IMR-90 (cell line): ENCODE measurements around the gene SPRR1B. TPM values are rescaled to one million over a fixed set of nuclear protein-coding genes. Genes with fewer than 3 reads are reported as not detected.

ENCODE experiments used
- ATAC-seq: fragments of 200-7000 bp; cut with Tn5 transposase; 2 replicates; pipeline ENCODE4 v1.9.1; 2020; ENCODE audit warnings: low read depth, mild to moderate bottlenecking, moderate library complexity
- BruUV-seq: library from RNA; stranded (reverse); fragments of 400-500 nt; replicated peaks from 2 replicates; lab custom pipeline; 2021; lab: Mats Ljungman, UMichigan
- CTCF ChIA-PET: fragments of 300-600 bp; formaldehyde crosslinking; extraction: SDS; loops from one replicate; lab custom pipeline; 2021; ENCODE audit warnings: antibody characterized with exemption; lab: Yijun Ruan, JAX
- POLR2A ChIA-PET: fragments of 300-600 bp; sonication (Branson Sonifier 250); formaldehyde crosslinking; loops from one replicate; lab custom pipeline; 2022; ENCODE audit warnings: antibody characterized with exemption; ENCODE audit not compliant: unreplicated experiment; lab: Charles Lee
- DNase-seq: peaks from one replicate; pipeline ENCODE4 v3.0.0; 2013
- H2AFZ ChIP-seq: replicated peaks from 2 replicates; pipeline ENCODE3; 2013; ENCODE audit warnings: low read length, mild to moderate bottlenecking; ENCODE audit not compliant: poor library complexity
- H2AK5ac ChIP-seq: 2 replicates; pipeline ENCODE4 v1.6.1; 2013; ENCODE audit warnings: low read depth, low read length, inconsistent platforms
- H2AK9ac ChIP-seq: replicated peaks from 2 replicates; pipeline ENCODE3; 2013; ENCODE audit warnings: mild to moderate bottlenecking, low read depth, low read length, moderate library complexity; ENCODE audit not compliant: poor library complexity
- H2BK120ac ChIP-seq: 2 replicates; pipeline ENCODE4 v1.6.1; 2013; ENCODE audit warnings: low read depth, low read length, inconsistent platforms
- H2BK15ac ChIP-seq: 3 replicates; pipeline ENCODE4 v1.6.1; 2013; ENCODE audit warnings: low read depth, low read length, inconsistent platforms
- H2BK20ac ChIP-seq: 2 replicates; pipeline ENCODE4 v1.6.1; 2013; ENCODE audit warnings: low read depth, mild to moderate bottlenecking, inconsistent platforms, low read length, moderate library complexity
- H2BK5ac ChIP-seq: 2 replicates; pipeline ENCODE4 v1.6.1; 2013; ENCODE audit warnings: mild to moderate bottlenecking, low read depth, low read length, inconsistent platforms; ENCODE audit not compliant: poor library complexity, severe bottlenecking
- H3K14ac ChIP-seq: replicated peaks from 2 replicates; pipeline ENCODE4 v1.6.1; 2013; ENCODE audit warnings: low read depth, low read length, inconsistent platforms
- H3K18ac ChIP-seq: 2 replicates; pipeline ENCODE4 v1.6.1; 2013; ENCODE audit warnings: low read depth, low read length, control low read depth
- H3K23ac ChIP-seq: 2 replicates; pipeline ENCODE4 v1.6.1; 2013; ENCODE audit warnings: low read depth, low read length, inconsistent platforms
- H3K27ac ChIP-seq: 2 replicates; pipeline ENCODE4 v1.5.1; 2013; ENCODE audit warnings: mild to moderate bottlenecking, control low read depth, low read length; ENCODE audit not compliant: insufficient read depth
- H3K27me3 ChIP-seq: 2 replicates; pipeline ENCODE4 v1.6.1; 2013; ENCODE audit warnings: low read length; ENCODE audit not compliant: control insufficient read depth, insufficient read depth
- H3K36me3 ChIP-seq: 2 replicates; pipeline ENCODE4 v1.6.1; 2013; ENCODE audit warnings: low read length, mixed read lengths; ENCODE audit not compliant: control insufficient read depth, insufficient read depth
- H3K4ac ChIP-seq: 2 replicates; pipeline ENCODE4 v1.6.1; 2013; ENCODE audit warnings: low read depth, low read length, inconsistent platforms
- H3K4me1 ChIP-seq: 2 replicates; pipeline ENCODE4 v1.6.1; 2013; ENCODE audit warnings: low read length, mixed read lengths; ENCODE audit not compliant: control insufficient read depth, insufficient read depth
- H3K4me2 ChIP-seq: 2 replicates; pipeline ENCODE4 v1.6.1; 2013; ENCODE audit warnings: low read depth, mild to moderate bottlenecking, control low read depth, low read length, moderate library complexity
- H3K4me3 ChIP-seq: 2 replicates; pipeline ENCODE4 v1.5.1; 2013; ENCODE audit warnings: low read depth, mild to moderate bottlenecking, control low read depth, low read length, moderate library complexity; ENCODE audit not compliant: insufficient read depth
- H3K56ac ChIP-seq: 2 replicates; pipeline ENCODE4 v1.6.1; 2013; ENCODE audit warnings: low read length, inconsistent platforms; ENCODE audit not compliant: insufficient read depth; ENCODE audit errors: extremely low read depth
- H3K79me1 ChIP-seq, 2 experiments: 2 replicates each; pipeline ENCODE4 v1.6.1; 2013; ENCODE audit warnings: low read length in 2 of 2, inconsistent platforms in 1 of 2, low read depth in 1 of 2
- H3K9ac ChIP-seq: 2 replicates; pipeline ENCODE4 v1.6.1; 2013; ENCODE audit warnings: low read depth, low read length, control low read depth
- H3K9me1 ChIP-seq: 2 replicates; pipeline ENCODE4 v1.6.1; 2013; ENCODE audit warnings: low read length, inconsistent platforms; ENCODE audit not compliant: insufficient read depth
- H3K9me3 ChIP-seq: 2 replicates; pipeline ENCODE4 v1.6.1; 2013; ENCODE audit warnings: low read length; ENCODE audit not compliant: control insufficient read depth, insufficient read depth
- H4K20me1 ChIP-seq: 2 replicates; pipeline ENCODE4 v1.6.1; 2013; ENCODE audit warnings: low read length, inconsistent platforms; ENCODE audit not compliant: insufficient read depth
- H4K5ac ChIP-seq: 2 replicates; pipeline ENCODE4 v1.6.1; 2013; ENCODE audit warnings: mild to moderate bottlenecking, low read depth, low read length, control low read depth
- H4K8ac ChIP-seq, 2 experiments: 2 replicates each; pipeline ENCODE4 v1.6.1; 2013; ENCODE audit warnings: low read depth in 2 of 2, low read length in 2 of 2, control low read depth in 1 of 2, inconsistent platforms in 1 of 2
- H4K91ac ChIP-seq: 2 replicates; pipeline ENCODE4 v1.6.1; 2013; ENCODE audit warnings: low read depth, low read length, inconsistent platforms; ENCODE audit not compliant: insufficient read depth
- CEBPB ChIP-seq: IDR thresholded peaks from 2 replicates; pipeline ENCODE4 v1.6.1; 2012; ENCODE audit warnings: low read depth, low read length, improper control_type of control experiment
- CHD1 ChIP-seq: IDR thresholded peaks from 2 replicates; pipeline ENCODE4 v1.6.1; 2012; ENCODE audit warnings: low read depth, low read length, improper control_type of control experiment
- ELK1 ChIP-seq: fragments of 150-350 bp; IDR thresholded peaks from 2 replicates; pipeline ENCODE4 v1.6.1; 2016; ENCODE audit warnings: low read depth, mild to moderate bottlenecking, low read length, moderate library complexity, borderline replicate concordance
- FOS ChIP-seq: fragments of 150-350 bp; IDR thresholded peaks from 2 replicates; pipeline ENCODE4 v1.6.1; 2016; ENCODE audit warnings: low read depth, low read length
- MAFK ChIP-seq: IDR thresholded peaks from 2 replicates; pipeline ENCODE4 v1.6.1; 2012; ENCODE audit warnings: low read depth, low read length, improper control_type of control experiment
- MAZ ChIP-seq: IDR thresholded peaks from 2 replicates; pipeline ENCODE4 v1.6.1; 2012; ENCODE audit warnings: low read depth, mild to moderate bottlenecking, low read length, improper control_type of control experiment, moderate library complexity, borderline replicate concordance
- MXI1 ChIP-seq: IDR thresholded peaks from 2 replicates; pipeline ENCODE4 v1.6.1; 2012; ENCODE audit warnings: low read depth, mild to moderate bottlenecking, low read length, moderate library complexity, borderline replicate concordance
- NFE2L2 ChIP-seq: fragments of 150-350 bp; IDR thresholded peaks from 2 replicates; pipeline ENCODE4 v1.6.1; 2016; ENCODE audit warnings: low read depth, mild to moderate bottlenecking, low read length
- POLR2A ChIP-seq: IDR thresholded peaks from 2 replicates; pipeline ENCODE4 v1.6.1; 2012; ENCODE audit warnings: mild to moderate bottlenecking, low read depth, low read length
- RAD21 ChIP-seq: IDR thresholded peaks from 2 replicates; pipeline ENCODE4 v1.6.1; 2012; ENCODE audit warnings: low read length, improper control_type of control experiment
- RFX5 ChIP-seq: IDR thresholded peaks from 2 replicates; pipeline ENCODE4 v1.8.0; 2012; ENCODE audit warnings: low read depth, mild to moderate bottlenecking, low read length, moderate library complexity
- SMC3 ChIP-seq: fragments of 150-350 bp; IDR thresholded peaks from 2 replicates; pipeline ENCODE4 v1.6.1; 2016; ENCODE audit warnings: low read depth, mild to moderate bottlenecking, antibody characterized with exemption, low read length, moderate library complexity
- USF2 ChIP-seq: fragments of 150-350 bp; IDR thresholded peaks from 2 replicates; pipeline ENCODE4 v1.6.1; 2017; ENCODE audit warnings: mild to moderate bottlenecking, antibody characterized with exemption, low read length, low read depth
- WGBS, 2 experiments: methylation state at CpG; one replicate each; pipeline versions ENCODE4 v1.1.5 to v1.1.7; 2013; ENCODE audit warnings: missing lambda C conversion rate in 2 of 2; ENCODE audit not compliant: insufficient read length in 1 of 2; ENCODE audit errors: extremely low coverage in 2 of 2; 5-methylcytosine and 5-hydroxymethylcytosine counted together
- dilution Hi-C: fragments of 300-500 bp; cut with HindIII; formaldehyde crosslinking; loops from one replicate; pipeline ENCODE4 v1.14.3; 2018; ENCODE audit warnings: low sequenced_read_pairs; ENCODE audit not compliant: unreplicated experiment
- in situ Hi-C: fragments of 300-500 bp; cut with MboI; formaldehyde crosslinking; loops from 3 replicates; pipeline ENCODE4 v1.14.3; 2019; ENCODE audit warnings: low sequenced_read_pairs, inconsistent platforms, mixed read lengths
- intact Hi-C: fragments of 100-400 bp; cut with micrococcal nuclease; formaldehyde crosslinking; loops from 2 replicates; pipeline ENCODE4 v1.10.0; 2022
- polyA plus RNA-seq, 3 experiments: library from polyadenylated mRNA; depleted of rRNA; stranded (reverse); fragments of >200 nt; gene quantifications; 2 replicates each; pipeline ENCODE4 v1.2.3, GENCODE V29; 2012; ENCODE audit warnings: low replicate concordance in 1 of 3
- total RNA-seq: library from RNA; depleted of rRNA; stranded (reverse); fragments of >200 nt; gene quantifications from 2 replicates; pipeline ENCODE4 v1.2.3, GENCODE V29; 2012

Gene SPRR1B
- total and polyA plus RNA-seq, 2 of the 4 experiments (the other 2 are of a cell fraction) = not detected

GRCh38 chr1:153081736-153082135, 50.7 kb downstream of the SPRR1B start:
- H3K9me3 ChIP-seq = no peaks in the 10 kb centered on the region
- no peak overlapping the region for H2AK9ac ChIP-seq
- ATAC-seq (no peak), DNase-seq (no peak)
- no peak overlapping the region for H4K5ac ChIP-seq
- in situ Hi-C loops = no loop called here
- H4K20me1 ChIP-seq = no peaks in the 10 kb centered on the region
- ChIA-PET POLR2A (no interaction called here), CTCF (no interaction called here)
- H2BK20ac ChIP-seq = no peak overlapping the region
- BruUV-seq = no TSS peak
- no peaks in the 10 kb centered on the region for H3K4me1 ChIP-seq
- H3K14ac ChIP-seq = no peak overlapping the region
- H4K91ac ChIP-seq = no peak overlapping the region
- no peak overlapping the region for H2BK15ac ChIP-seq
- no peak overlapping the region for H3K23ac ChIP-seq
- H3K27me3 ChIP-seq = no peaks in the 10 kb centered on the region
- H2AFZ ChIP-seq = no peak overlapping the region
- no peak overlapping the region for H4K8ac ChIP-seq
- H2AK5ac ChIP-seq = no peak overlapping the region
- H3K4ac ChIP-seq = no peak overlapping the region
- H3K18ac ChIP-seq = no peak overlapping the region
- TF ChIP-seq NFE2L2 = no peak
- TF ChIP-seq RFX5 = no peak
- TF ChIP-seq MXI1 = no peak
- TF ChIP-seq USF2 = no peak
- no peak for TF ChIP-seq CHD1
- no peak for TF ChIP-seq FOS
- no peak for TF ChIP-seq POLR2A
- TF ChIP-seq CEBPB = no peak
- no peak for TF ChIP-seq ELK1
- no peak for TF ChIP-seq MAFK
- no peak for TF ChIP-seq MAZ
- TF ChIP-seq SMC3 = no peak
- no peak for TF ChIP-seq RAD21
- H3K4me3 ChIP-seq = no peak overlapping the region
- H2BK120ac ChIP-seq = no peak overlapping the region
- no CpG with 5 or more reads among the region's 3 CpGs for WGBS, 2 experiments
- no peaks in the 10 kb centered on the region for H3K79me1 ChIP-seq
- H3K56ac ChIP-seq = no peak overlapping the region
- no peak overlapping the region for H3K9ac ChIP-seq
- no peak overlapping the region for H3K4me2 ChIP-seq
- intact Hi-C loops = no loop called here
- no peak overlapping the region for H2BK5ac ChIP-seq
- H3K27ac ChIP-seq = no peak overlapping the region
- dilution Hi-C loops = no loop called here
- H3K9me1 ChIP-seq = no peaks in the 10 kb centered on the region
- no peaks in the 10 kb centered on the region for H3K36me3 ChIP-seq
